ENCODE data around the gene DPPA4. TPM values are rescaled to one million over a fixed set of nuclear protein-coding genes. Genes with fewer than 3 reads are reported as not detected.

The DPPA4 gene
- total and polyA plus RNA-seq, 7 donors = not detected

GRCh38 chr3:109284071-109284470 lies 53.3 kb downstream of the DPPA4 start:
- intact Hi-C loops (cut with DNase I) = no loop called here
- no peak for TF ChIP-seq CTCF (IDR thresholded peaks at IDR 0.05)
- H3K4me3 ChIP-seq = no peak overlapping the region

GRCh38 chr3:109278546-109278945 lies 58.8 kb downstream of the DPPA4 start:
- no peak overlapping the region for H3K27ac ChIP-seq
- no peaks in the 10 kb centered on the region for H3K4me1 ChIP-seq
- no peaks in the 10 kb centered on the region for H3K9me3 ChIP-seq
- 73 to 80% (median 74%) methylated on average over 1 of the region's 1 CpG for WGBS, 3 donors
- intact Hi-C loops (cut with DNase I) = no loop called here
- DNase-seq (no peak), ATAC-seq (no peak)
- no peaks in the 10 kb centered on the region for H3K36me3 ChIP-seq (ENCODE audit: insufficient read depth in 1 of 2, low read depth in 1 of 2)
- H3K4me3 ChIP-seq = no peak overlapping the region
- H3K27me3 ChIP-seq (ENCODE audit: insufficient read depth in 3 of 3, low read length in 2 of 3) = no peaks in the 10 kb centered on the region
- TF ChIP-seq CTCF (IDR thresholded peaks at IDR 0.05) = no peak

More at GRCh38 chr3:109284071-109284470, 53.3 kb downstream of the DPPA4 start:
- DNase-seq (no peak), ATAC-seq (no peak)
- H3K36me3 ChIP-seq (ENCODE audit: insufficient read depth in 1 of 2, low read depth in 1 of 2) = no peaks in the 10 kb centered on the region
- no peaks in the 10 kb centered on the region for H3K27me3 ChIP-seq (ENCODE audit: insufficient read depth in 3 of 3, low read length in 2 of 3)
- no peaks in the 10 kb centered on the region for H3K9me3 ChIP-seq
- H3K4me1 ChIP-seq = no peaks in the 10 kb centered on the region
- no peak overlapping the region for H3K27ac ChIP-seq

GRCh38 chr3:109278141-109278540 lies 59.2 kb downstream of the DPPA4 start:
- intact Hi-C loops (cut with DNase I) = no loop called here
- no peak overlapping the region for H3K4me3 ChIP-seq
- TF ChIP-seq CTCF (IDR thresholded peaks at IDR 0.05) = no peak
- H3K36me3 ChIP-seq (ENCODE audit: insufficient read depth in 1 of 2, low read depth in 1 of 2) = no peaks in the 10 kb centered on the region
- H3K27me3 ChIP-seq (ENCODE audit: insufficient read depth in 3 of 3, low read length in 2 of 3) = no peaks in the 10 kb centered on the region
- ATAC-seq = no peak
- WGBS, 3 donors = 40 to 51% (median 43%) methylated on average over 3 of the region's 3 CpGs
- no peaks in the 10 kb centered on the region for H3K4me1 ChIP-seq
- no peak for DNase-seq
- no peak overlapping the region for H3K27ac ChIP-seq
- H3K9me3 ChIP-seq = no peaks in the 10 kb centered on the region

Other genes starting within 250 kb of the DPPA4 start
- not detected for gene MORC1, start 219.4 kb downstream of the DPPA4 start, total RNA-seq
- gene MORC1, start 219.4 kb downstream of the DPPA4 start, polyA plus RNA-seq = not detected
- not detected for gene C3orf85, start 200.8 kb downstream of the DPPA4 start, total RNA-seq
- gene C3orf85, start 200.8 kb downstream of the DPPA4 start, polyA plus RNA-seq = under 1 TPM in 1 of 3 donors, not detected in 2; 0.39 TPM
- not detected for gene DPPA2, start 21.0 kb downstream of the DPPA4 start, total RNA-seq
- gene DPPA2, start 21.0 kb downstream of the DPPA4 start, polyA plus RNA-seq = not detected

Measured in psoas muscle (tissue), 8 donors.